Right renal cortex interstitium (tissue), 3 donors: ENCODE data around the gene GTF2H3. TPM values are rescaled to one million over a fixed set of nuclear protein-coding genes. Genes with fewer than 3 reads are reported as not detected.

Experiments used
- DNase-seq, 3 donors: peaks; one replicate each; pipeline ENCODE4 v3.0.0-alpha.2; 2013; ENCODE audit warnings: low read depth in 3 of 3, low spot score in 2 of 3
- polyA plus RNA-seq, 3 donors: library from polyadenylated mRNA; unstranded; fragments of 120-200 nt; gene quantifications; one replicate each; pipeline ENCODE4 v1.2.1, GENCODE V29; 2013; ENCODE audit not compliant: insufficient read length in 3 of 3

Gene GTF2H3
- polyA plus RNA-seq, 3 donors, result 35.0 to 37.5 (median 36.4) TPM

DNA sequence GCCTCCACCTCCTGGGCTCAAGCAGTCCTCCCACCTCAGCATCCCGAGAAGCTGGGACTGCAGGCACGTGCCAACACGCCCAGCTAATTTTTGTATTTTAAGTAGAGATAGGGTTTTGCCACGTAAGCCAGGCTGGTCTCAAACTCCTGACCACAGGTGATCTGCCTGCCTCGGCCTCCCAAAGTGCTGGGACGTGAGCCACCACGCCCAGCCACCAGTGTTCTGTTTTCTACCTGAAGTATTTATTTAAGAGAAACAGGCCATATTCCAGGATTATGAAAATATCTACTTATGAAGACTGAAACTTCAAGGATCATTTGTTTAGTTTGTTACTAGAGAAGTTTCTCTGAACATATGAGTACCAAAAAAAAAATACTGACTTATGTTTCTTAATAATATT is 10.3 kb downstream of the GTF2H3 start:
- DNase-seq, result no peak

DNA sequence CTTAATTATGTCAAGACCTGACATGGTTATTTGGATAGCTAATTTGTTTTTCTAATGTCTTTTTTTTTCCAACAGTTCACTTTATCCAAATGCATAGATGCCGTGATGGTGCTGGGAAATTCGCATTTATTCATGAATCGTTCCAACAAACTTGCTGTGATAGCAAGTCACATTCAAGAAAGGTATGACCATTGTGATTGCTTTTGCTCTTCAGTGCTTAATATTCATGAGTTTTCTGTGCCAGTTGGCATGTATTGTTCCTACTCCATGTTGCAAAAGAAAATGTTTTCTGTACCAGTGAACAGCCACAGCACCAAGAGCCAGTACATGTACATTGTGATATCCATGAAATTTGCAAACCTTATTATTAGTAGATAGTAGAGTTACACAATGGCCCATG is 11.8 kb downstream of the GTF2H3 start:
- no peak for DNase-seq

DNA sequence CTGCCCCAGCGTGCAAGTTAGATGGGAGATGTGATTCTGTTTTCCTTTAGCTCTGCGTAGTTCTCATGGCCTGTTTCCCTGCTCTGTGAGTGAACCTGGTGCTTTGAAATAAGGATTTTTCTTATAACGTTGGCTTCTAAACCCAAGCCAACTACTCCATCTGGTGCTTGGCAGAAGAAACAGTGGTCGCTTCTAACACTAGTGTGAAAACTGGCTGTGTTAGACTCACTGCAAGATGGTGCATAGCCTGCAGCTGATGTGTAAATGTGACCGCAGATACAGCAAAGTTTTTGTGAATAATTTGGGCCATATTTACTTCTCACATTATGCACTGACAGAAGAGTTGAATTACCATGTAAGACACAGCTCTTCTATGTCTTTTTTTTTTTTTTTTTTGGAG is 12.2 kb downstream of the GTF2H3 start:
- no peak for DNase-seq

GRCh38 chr12:123648401-123648800 is 14.8 kb downstream of the GTF2H3 start:
- DNase-seq, result no peak

GRCh38 chr12:123654129-123654701 is 20.6 kb downstream of the GTF2H3 start:
- no peak for DNase-seq

- DNase-seq, result no peak
Observed at GRCh38 chr12:123655420-123655819, 21.8 kb downstream of the GTF2H3 start.

DNA sequence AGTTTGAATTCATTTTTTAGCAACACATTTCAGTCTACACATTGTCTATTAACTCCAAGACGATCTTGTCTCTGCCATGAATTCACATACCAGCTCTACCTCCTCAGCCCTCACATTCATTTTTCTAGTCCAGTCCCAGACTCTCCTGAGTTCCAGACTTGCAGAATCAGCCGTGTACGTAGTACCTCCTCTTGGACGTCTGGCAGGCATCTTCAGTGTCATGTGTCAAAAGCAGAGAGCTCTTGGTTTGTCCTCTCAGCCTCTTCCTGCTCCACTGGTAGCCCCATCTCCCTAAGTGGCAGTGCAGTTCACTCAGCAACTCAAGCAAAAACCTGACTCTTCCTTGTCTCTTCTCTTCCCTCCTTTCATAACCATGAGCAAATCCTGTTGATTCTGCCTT is 22.8 kb downstream of the GTF2H3 start:
- DNase-seq, result no peak

- no peak for DNase-seq
Observed at GRCh38 chr12:123657211-123657610, 23.6 kb downstream of the GTF2H3 start.

GRCh38 chr12:123659996-123660727 is 26.5 kb downstream of the GTF2H3 start:
- no peak for DNase-seq

- DNase-seq, result no peak
Observed at GRCh38 chr12:123667771-123668170, 34.1 kb downstream of the GTF2H3 start.

DNA sequence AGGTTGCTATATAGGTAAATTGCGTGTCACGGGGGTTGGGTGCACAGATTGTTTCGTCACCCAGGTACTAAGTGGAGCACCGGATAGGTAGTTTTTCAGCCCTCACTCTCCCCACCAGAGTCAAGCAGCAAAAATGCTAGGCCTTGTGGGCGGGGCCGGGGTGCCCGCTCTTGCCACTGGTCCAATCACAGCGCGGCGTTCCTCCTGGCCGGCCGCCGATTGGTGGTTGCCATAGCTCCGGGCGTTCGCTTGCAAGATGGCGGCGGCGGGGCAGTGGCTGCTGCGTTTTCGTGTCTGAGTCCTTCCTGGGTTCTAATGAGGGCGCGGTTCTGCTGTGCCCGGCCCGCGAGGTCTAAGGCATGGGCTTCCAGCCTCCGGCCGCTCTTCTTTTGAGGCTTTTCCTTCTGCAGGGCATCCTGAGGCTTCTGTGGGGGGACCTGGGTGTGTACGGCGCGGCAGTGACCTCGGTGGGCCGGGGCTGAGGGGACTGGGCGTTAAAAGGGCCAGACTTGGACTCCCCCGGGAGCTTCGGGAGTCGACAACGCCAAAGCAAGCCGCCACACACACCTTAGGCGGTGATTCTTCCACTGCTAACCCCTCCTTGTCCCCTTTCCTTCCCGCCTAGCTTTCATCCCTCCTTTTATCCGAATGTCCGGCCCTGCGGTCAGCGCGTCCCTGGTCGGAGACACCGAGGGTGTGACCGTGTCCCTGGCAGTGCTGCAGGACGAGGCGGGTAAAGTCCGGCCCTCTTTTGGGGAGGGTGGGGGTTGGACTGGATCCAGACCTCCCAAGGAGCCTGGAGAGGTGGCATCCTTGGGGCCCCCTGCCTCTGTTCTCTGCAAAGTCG is 37.5 kb downstream of the GTF2H3 start, which contains the start of gene TCTN2:
Gene TCTN2 (plus strand): TSS at position 232 of the 847 bp plus-strand sequence. CDS start 128 bp downstream, at position 360.
- peak; percentile 68 to 83 (median 70) for DNase-seq

DNA sequence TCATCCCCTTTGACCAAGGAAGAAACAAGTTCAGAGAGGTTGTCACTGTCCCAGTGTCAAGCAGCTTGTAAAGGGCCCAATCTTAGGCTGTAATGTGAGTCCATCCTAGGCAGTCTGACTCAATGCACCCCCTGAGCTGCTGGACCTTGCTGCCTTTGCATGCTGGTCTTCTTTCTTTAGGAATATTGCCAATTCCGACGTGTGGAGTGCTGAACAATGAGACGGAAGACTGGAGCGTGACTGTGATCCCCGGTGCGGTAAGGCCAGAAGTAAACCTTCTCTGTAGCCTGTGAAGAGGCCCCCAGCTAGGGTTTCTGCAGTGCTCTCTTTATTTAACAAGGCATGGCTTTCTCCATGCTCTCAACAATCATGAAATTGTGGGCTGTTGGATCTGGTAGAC is 38.2 kb downstream of the GTF2H3 start:
- no peak for DNase-seq

DNA sequence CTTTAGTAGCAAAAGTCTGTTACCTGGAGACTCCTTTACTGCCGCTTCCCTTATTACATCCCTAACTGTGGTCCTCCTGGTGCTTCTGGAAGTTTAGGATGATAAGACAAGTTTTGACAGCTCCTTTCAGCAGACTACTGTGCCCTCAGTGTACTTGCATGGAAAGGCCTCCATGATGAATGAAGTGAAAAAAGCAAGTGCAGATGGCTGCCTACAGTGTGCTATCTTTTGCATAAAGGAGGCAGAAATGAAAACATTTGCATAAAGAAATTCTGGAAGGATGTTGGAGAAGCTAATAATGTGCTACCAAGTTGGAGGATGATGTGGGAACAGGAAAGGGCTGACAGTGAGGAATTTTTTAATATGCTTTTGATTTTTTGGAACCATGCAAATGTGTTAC is 41.8 kb downstream of the GTF2H3 start:
- no peak for DNase-seq

DNA sequence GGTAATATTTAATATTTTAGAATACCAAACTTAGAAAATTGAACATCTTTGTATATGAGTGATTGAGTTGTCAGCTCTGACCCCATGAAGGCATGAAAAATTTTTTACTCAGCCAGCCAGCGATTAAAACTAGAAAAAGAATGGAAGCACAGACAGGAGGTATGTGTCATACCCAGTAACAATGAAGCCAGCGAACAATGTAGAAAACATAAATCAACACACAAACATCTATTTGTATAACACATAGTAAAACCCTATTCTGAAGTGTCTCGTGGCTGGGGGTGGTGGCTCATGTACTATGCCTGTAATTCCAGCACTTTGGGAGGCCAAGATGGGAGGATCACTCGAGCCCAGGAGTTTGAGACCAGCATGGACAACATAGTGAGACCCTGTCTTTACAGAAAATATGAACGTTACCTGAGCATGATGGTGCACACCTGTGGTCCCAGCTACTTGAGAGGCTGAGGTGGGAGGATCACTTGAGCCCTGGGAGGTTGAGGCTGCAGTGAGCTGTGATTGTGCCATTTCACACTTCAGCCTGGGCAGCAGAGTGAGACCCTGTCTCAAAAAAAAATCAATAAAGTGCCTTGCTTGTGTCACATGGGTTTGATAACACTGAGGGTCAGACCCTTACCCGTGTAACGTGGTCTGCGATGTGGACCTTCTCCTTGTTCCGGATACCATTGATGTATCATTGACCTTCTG is 43.1 kb downstream of the GTF2H3 start:
- no peak for DNase-seq

GRCh38 chr12:123678981-123679380 is 45.4 kb downstream of the GTF2H3 start:
- DNase-seq, result no peak

DNA sequence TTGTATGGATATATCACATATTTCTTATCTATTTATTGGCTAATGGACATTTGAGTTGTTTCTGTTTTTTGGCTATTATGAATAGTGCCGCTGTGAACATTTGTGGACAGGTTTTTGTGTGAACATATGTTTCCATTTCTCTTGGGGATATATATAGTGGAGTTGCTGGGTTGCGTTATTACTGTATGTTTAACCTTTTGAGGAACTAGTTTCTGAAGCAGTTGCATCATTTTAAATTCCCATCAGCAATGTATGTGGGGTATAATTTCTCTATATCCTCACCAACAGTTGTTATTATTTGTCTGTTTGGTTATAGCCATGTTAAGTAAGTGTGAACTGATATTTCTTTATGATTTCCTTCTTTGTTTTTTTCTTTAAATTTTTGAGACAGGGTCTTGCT is 48.0 kb downstream of the GTF2H3 start:
- no peak for DNase-seq

GRCh38 chr12:123683964-123684363 is 50.3 kb downstream of the GTF2H3 start:
- DNase-seq, result no peak

- DNase-seq, result no peak
Observed at GRCh38 chr12:123686636-123687190, 53.1 kb downstream of the GTF2H3 start.

- DNase-seq, result no peak
Observed at GRCh38 chr12:123690191-123690840, 56.7 kb downstream of the GTF2H3 start.

DNA sequence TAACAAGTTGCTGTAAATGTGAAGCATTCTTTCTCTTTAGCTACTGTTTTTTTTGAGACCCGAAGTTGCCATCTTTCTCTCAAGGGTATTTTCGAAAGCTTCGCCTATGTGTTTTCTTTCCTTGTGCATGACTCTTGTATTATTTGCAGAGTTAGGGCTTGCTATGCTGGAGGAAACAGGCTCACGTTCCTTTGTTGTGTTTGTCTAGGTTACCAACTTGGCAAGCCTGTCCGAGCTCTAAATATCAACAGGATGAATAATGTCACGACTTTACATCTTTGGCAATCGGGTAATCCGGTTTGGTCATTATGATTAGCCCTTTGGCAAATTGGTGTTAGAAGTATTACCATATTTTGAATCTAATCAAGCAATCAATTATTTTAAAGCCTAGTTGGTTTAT is 62.6 kb downstream of the GTF2H3 start:
- DNase-seq, result no peak
